22Rv1 (cell line): ENCODE results near the gene LENG9.
"Not testable (repeated sequence)": the region's sequence is repeated elsewhere in the genome, so short reads cannot be mapped to it uniquely, and the experiment has no call there.

ENCODE experiments used
- H3K27ac ChIP-seq: fragments of 450-650 bp; 2 replicates; pipeline ENCODE4 v1.5.1; 2017
- CTCF ChIP-seq: fragments of 450-650 bp; IDR thresholded peaks from 2 replicates; pipeline ENCODE4 v1.5.1; 2017; ENCODE audit warnings: mild to moderate bottlenecking
- ZFX ChIP-seq: fragments of 450-650 bp; IDR thresholded peaks from 2 replicates; pipeline ENCODE4 v1.6.1; 2017; ENCODE audit warnings: antibody characterized with exemption, borderline replicate concordance

Gene LENG9

GRCh38 chr19:54448774-54449700 lies 14.5 kb downstream of the LENG9 start, which contains the start of gene LENG8:
TSS of gene LENG8 (plus strand) at chr19:54449199. CDS start at chr19:54451345, 2,146 bp downstream.
- peak within 1 kb of the TSS; percentile 85 for H3K27ac ChIP-seq
- TF ChIP-seq CTCF (no peak), ZFX (no peak)

GRCh38 chr19:54448040-54448773 lies 15.4 kb downstream of the LENG9 start:
- TF ChIP-seq ZFX, result no peak
- TF ChIP-seq CTCF, result no peak
- peak overlapping the region; percentile 85 for H3K27ac ChIP-seq

- H3K27ac ChIP-seq, result not testable (repeated sequence)
Measured at GRCh38 chr19:54446349-54446748, 17.2 kb downstream of the LENG9 start.

- TF ChIP-seq ZFX, result no peak
- TF ChIP-seq CTCF, result no peak
- H3K27ac ChIP-seq, result no peak overlapping the region
Measured at GRCh38 chr19:54444737-54445136, 18.8 kb downstream of the LENG9 start.

- no peak overlapping the region for H3K27ac ChIP-seq
- no peak for TF ChIP-seq CTCF
- TF ChIP-seq ZFX, result no peak
Measured at GRCh38 chr19:54440641-54441040, 22.9 kb downstream of the LENG9 start.

GRCh38 chr19:54439174-54439851 lies 24.3 kb downstream of the LENG9 start:
- no peak overlapping the region for H3K27ac ChIP-seq
- TF ChIP-seq CTCF (peak; percentile 75), ZFX (no peak)

GRCh38 chr19:54436628-54437252 lies 26.8 kb downstream of the LENG9 start:
- TF ChIP-seq ZFX (no peak), CTCF (no peak)
- H3K27ac ChIP-seq, result no peak overlapping the region
